Measurements from ENCODE around the gene CCDC150.
"Not testable (repeated sequence)": the region's sequence is repeated elsewhere in the genome, so short reads cannot be mapped to it uniquely, and the experiment has no call there.

The CCDC150 gene

DNA sequence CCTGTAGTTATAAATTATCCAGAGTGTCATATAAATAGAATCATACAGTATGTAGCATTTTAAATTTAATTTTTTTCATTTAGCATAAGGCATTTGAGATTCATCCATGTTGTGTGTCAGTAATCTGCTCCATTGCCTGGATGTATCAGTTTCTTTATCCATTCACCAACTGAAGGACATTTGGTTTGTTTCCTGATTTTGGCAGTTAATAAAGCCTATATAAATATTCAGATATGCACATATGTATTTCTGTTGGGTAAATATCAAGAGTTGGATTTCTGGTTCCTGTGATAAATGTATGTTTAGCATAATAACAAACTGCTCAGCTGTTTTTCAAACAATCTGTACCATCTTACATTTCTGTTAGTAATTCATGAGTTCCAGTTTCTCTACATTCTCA lies 39.9 kb downstream of the CCDC150 start:
- H3K36me3 ChIP-seq (ENCODE audit: control insufficient read depth, low read length) = peaks cover 20% of the 10 kb centered on the region
- no peak for TF ChIP-seq CTCF (IDR thresholded peaks at IDR 0.05; ENCODE audit: low read depth, low read length, poor library complexity, severe bottlenecking)
- TF ChIP-seq EZH2phosphoT487 (IDR thresholded peaks at IDR 0.05; ENCODE audit: borderline replicate concordance, low read length) = no peak

GRCh38 chr2:196681510-196681909 lies 42.0 kb downstream of the CCDC150 start:
- H3K9me3 ChIP-seq (ENCODE audit: control insufficient read depth, insufficient read depth, low read length) = peaks cover 4% of the 10 kb centered on the region; the same call in 1 of the 2 replicates
- H3K27me3 ChIP-seq (ENCODE audit: control insufficient read depth, low read length) = no peaks in the 10 kb centered on the region
- H3K4me1 ChIP-seq (ENCODE audit: control insufficient read depth, low read length) = no peaks in the 10 kb centered on the region
- peaks cover 14% of the 10 kb centered on the region for H3K36me3 ChIP-seq (ENCODE audit: control insufficient read depth, low read length)
- no peak overlapping the region for H3K27ac ChIP-seq (ENCODE audit: low read depth, low read length)
- H3K79me2 ChIP-seq (ENCODE audit: control insufficient read depth, low read length) = no peaks in the 10 kb centered on the region
- no peak overlapping the region for H3K4me3 ChIP-seq (ENCODE audit: low read length)
- H3F3A ChIP-seq (ENCODE audit: control insufficient read depth, insufficient read depth) = no peaks in the 10 kb centered on the region
- H3K4me2 ChIP-seq (ENCODE audit: low read length) = no peak overlapping the region
- H3K9me2 ChIP-seq (replicated peaks; ENCODE audit: control insufficient read depth, low read length) = no peaks in the 10 kb centered on the region
- TF ChIP-seq CTCF (IDR thresholded peaks at IDR 0.05; ENCODE audit: low read depth, low read length, poor library complexity, severe bottlenecking) (no peak), EZH2phosphoT487 (IDR thresholded peaks at IDR 0.05; ENCODE audit: borderline replicate concordance, low read length) (no peak)
- no peaks in the 10 kb centered on the region for H4K20me1 ChIP-seq (ENCODE audit: control insufficient read depth, insufficient read depth, low read depth, low read length)

More for the DNA sequence above, 39.9 kb downstream of the CCDC150 start:
- Histone ChIP-seq H3K9me3 (ENCODE audit: control insufficient read depth, insufficient read depth, low read length) (no peaks in the 10 kb centered on the region), H4K20me1 (ENCODE audit: control insufficient read depth, insufficient read depth, low read depth, low read length) (no peaks in the 10 kb centered on the region), H3K9me2 (replicated peaks; ENCODE audit: control insufficient read depth, low read length) (no peaks in the 10 kb centered on the region), H3K27me3 (ENCODE audit: control insufficient read depth, low read length) (no peaks in the 10 kb centered on the region), H3K4me1 (ENCODE audit: control insufficient read depth, low read length) (no peaks in the 10 kb centered on the region), H3K79me2 (ENCODE audit: control insufficient read depth, low read length) (no peaks in the 10 kb centered on the region), H3F3A (ENCODE audit: control insufficient read depth, insufficient read depth) (no peaks in the 10 kb centered on the region), H3K4me2 (ENCODE audit: low read length) (no peak overlapping the region), H3K4me3 (ENCODE audit: low read length) (no peak overlapping the region), H3K27ac (ENCODE audit: low read depth, low read length) (no peak overlapping the region)

GRCh38 chr2:196685792-196686191 lies 46.3 kb downstream of the CCDC150 start:
- Histone ChIP-seq H3F3A (ENCODE audit: control insufficient read depth, insufficient read depth) (no peaks in the 10 kb centered on the region), H3K27me3 (ENCODE audit: control insufficient read depth, low read length) (no peaks in the 10 kb centered on the region)

GRCh38 chr2:196686737-196687136 lies 47.2 kb downstream of the CCDC150 start:
- H3K4me2 ChIP-seq (ENCODE audit: low read length); H4K20me1 ChIP-seq (ENCODE audit: control insufficient read depth, insufficient read depth, low read depth, low read length); H3F3A ChIP-seq (ENCODE audit: control insufficient read depth, insufficient read depth); H3K4me3 ChIP-seq (ENCODE audit: low read length); H3K27ac ChIP-seq (ENCODE audit: low read depth, low read length); H3K4me1 ChIP-seq (ENCODE audit: control insufficient read depth, low read length); H3K27me3 ChIP-seq (ENCODE audit: control insufficient read depth, low read length); H3K9me3 ChIP-seq (ENCODE audit: control insufficient read depth, insufficient read depth, low read length); H3K9me2 ChIP-seq (replicated peaks; ENCODE audit: control insufficient read depth, low read length); H3K79me2 ChIP-seq (ENCODE audit: control insufficient read depth, low read length); H3K36me3 ChIP-seq (ENCODE audit: control insufficient read depth, low read length): not testable (repeated sequence)

More at GRCh38 chr2:196685792-196686191, 46.3 kb downstream of the CCDC150 start:
- Histone ChIP-seq H4K20me1 (ENCODE audit: control insufficient read depth, insufficient read depth, low read depth, low read length) (no peaks in the 10 kb centered on the region), H3K4me3 (ENCODE audit: low read length) (no peak overlapping the region), H3K9me2 (replicated peaks; ENCODE audit: control insufficient read depth, low read length) (no peaks in the 10 kb centered on the region), H3K27ac (ENCODE audit: low read depth, low read length) (no peak overlapping the region), H3K36me3 (ENCODE audit: control insufficient read depth, low read length) (peaks cover 5% of the 10 kb centered on the region; the same call in 1 of the 2 replicates), H3K4me2 (ENCODE audit: low read length) (no peak overlapping the region), H3K4me1 (ENCODE audit: control insufficient read depth, low read length) (no peaks in the 10 kb centered on the region), H3K79me2 (ENCODE audit: control insufficient read depth, low read length) (no peaks in the 10 kb centered on the region), H3K9me3 (ENCODE audit: control insufficient read depth, insufficient read depth, low read length) (peaks cover 7% of the 10 kb centered on the region; the same call in 1 of the 2 replicates)
- TF ChIP-seq EZH2phosphoT487 (IDR thresholded peaks at IDR 0.05; ENCODE audit: borderline replicate concordance, low read length) (no peak), CTCF (IDR thresholded peaks at IDR 0.05; ENCODE audit: low read depth, low read length, poor library complexity, severe bottlenecking) (no peak)

Measured in DOHH2 (cell line).